ENCODE results near the gene STIM2. TPM values are rescaled to one million over a fixed set of nuclear protein-coding genes. Genes with fewer than 3 reads are reported as not detected.

STIM2 gene
- total RNA-seq (2022; extraction: Qiagen RNA extraction), result 11.0 to 13.7 TPM (median 11.2 TPM) in 5 replicates

GRCh38 chr4:26860157-26860921 lies at the start of gene STIM2:
TSS of gene STIM2 (plus strand) at chr4:26860841.

